Measurements from ENCODE around the gene ARHGAP22.

ARHGAP22 gene

GRCh38 chr10:48418189-48418788, 186.6 kb downstream of the ARHGAP22 start:
- no peak for DNase-seq (ENCODE audit: low read depth in 2 of 2)

DNA sequence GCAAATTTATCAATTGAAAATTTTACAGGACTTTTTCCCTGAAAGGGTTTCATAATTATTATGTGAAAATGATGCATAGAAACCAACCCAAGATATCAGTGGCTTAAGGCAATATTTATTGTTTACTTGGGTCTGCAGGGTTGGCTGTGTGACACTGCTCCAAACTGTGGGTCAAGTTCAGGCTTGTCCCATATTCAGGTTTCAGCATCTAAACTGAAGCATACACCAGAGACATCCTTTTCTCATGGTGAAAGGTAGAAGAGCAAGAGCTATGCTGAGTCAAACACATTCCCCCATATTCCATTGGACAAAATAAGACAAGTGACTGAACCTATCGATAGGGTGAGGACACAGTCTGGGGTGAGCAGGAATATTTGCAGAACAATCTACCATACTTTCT, 187.5 kb downstream of the ARHGAP22 start:
- no peak for DNase-seq (ENCODE audit: low read depth in 2 of 2)

DNA sequence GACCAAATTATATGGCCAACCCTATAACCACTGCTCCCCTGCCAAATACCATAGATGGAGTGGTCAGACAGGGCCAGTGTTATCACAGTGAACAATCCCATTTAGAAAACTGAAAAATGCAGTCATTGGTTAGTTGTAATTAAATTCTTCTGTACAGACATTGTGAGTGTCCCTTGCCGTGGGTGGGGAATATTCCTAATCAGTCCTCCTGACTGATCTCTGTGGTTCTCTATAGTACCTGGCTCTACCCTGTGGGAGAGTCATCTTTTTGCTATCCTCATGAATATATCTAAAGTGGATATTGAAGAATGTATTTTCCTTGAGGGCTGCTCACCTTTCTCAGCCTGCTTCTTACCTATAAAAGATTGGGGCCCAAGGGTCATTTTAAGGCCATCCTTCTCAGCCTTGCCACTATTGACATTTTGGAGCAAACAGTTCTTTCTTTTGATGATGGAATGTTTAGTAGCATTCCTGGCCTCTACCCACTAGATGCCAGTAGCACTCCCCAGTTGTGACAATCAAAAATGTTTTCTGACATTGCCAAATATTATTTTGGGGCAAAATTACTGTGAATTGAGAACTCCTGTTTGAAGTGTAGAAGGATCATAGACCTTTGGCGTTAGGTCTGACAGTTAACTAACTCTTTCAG, 188.2 kb downstream of the ARHGAP22 start:
- DNase-seq (ENCODE audit: low read depth in 2 of 2), result no peak

- no peak for DNase-seq (ENCODE audit: low read depth in 2 of 2)
These were observed 190.1 kb downstream of the ARHGAP22 start for GRCh38 chr10:48414778-48415177.

DNA sequence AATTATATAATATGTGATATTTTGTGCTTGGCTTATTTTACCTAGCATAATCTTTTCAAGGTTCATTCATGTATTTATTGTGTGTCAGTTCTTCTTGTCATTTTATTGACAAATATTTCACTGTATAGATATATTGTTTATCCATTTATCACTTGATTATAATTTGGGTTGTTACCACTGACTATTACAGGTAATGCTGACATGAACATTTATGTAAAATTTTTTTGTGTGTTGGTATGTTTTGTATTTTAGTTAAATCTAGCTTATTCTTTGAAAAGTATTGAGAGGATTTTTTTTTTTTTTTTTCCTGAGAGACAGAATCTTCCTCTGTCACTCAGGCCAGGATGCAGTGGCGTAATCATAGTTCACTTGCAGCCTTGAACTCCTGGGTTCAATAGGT, 190.7 kb downstream of the ARHGAP22 start:
- no peak for DNase-seq (ENCODE audit: low read depth in 2 of 2)

DNA sequence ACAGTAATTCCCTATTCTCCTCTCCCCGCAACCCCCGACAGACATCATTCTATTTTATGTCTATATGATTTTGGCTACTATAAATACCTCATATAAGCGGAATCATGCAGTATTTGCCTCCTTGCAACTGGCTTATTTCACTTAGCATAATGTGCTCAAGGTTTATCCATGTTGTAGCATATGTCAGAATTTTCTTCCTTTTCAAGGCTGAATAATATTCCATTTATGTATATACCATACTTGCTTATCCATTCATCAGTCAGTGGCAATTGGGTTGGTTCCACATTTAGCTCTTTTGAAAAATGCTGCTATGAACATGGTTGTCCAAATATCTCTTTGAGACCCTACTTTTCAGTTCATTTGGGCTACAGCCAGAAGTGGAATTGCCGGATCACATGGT, 191.9 kb downstream of the ARHGAP22 start:
- DNase-seq (ENCODE audit: low read depth in 2 of 2), result no peak

DNA sequence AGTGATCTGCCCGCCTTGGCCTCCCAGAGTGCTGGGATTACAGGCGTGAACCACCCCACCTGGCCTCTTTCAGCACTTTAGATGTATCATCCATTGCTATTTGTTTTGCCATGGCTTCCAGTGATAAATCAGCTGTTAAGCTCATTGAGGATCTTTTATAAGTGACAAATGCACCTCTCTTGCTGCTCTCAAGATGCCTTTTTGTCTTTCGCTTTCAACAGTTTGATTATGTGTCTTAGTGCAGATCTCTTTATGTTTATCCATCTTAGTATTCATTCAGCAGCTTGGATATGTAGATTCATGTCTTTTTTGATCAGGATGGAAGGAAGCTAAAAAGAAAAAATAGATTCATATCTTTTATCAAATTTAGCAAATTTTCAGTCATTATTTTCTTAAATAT, 192.8 kb downstream of the ARHGAP22 start:
- no peak for DNase-seq (ENCODE audit: low read depth in 2 of 2)

DNA sequence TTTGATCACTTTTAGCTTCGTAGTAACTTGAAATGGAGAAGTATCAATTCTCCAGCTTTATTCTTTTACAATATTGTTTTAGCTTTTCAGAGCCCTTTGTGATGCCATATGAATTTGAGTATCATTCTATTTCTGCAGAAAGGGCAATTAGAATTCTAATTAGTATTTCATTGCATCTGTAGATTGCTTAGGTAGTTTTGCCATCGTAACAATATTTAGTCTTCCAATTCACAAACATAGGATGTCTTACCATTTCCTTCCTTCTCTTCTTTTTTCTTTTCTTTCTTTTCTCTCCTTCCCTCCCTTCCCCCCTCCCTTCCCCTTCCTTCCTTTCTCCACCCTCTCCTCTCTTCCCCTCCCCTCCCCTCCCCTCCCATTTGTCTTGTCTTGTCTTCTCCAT, 193.4 kb downstream of the ARHGAP22 start:
- DNase-seq (ENCODE audit: low read depth in 2 of 2), result no peak

- no peak for DNase-seq (ENCODE audit: low read depth in 2 of 2)
These were observed 194.4 kb downstream of the ARHGAP22 start for GRCh38 chr10:48410503-48410902.

DNA sequence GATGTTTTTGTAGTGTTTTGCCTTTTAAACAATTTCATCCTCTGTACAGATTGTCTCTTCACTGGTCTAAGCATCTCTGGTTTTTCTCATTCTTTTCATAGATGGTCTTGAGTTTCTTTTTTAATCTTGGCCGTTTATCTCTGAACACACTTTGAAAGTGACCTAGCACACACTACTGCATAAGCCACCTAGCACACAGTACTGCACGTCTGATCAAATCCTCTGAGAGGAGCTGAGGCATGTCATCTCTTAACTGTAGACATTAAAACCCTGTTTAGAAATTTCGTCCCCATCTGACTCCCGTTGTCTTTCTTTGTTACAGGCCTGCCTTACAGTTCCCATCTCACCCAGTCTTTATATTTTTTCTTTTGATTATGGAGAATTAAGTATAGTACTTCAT, 198.2 kb downstream of the ARHGAP22 start:
- DNase-seq (ENCODE audit: low read depth in 2 of 2), result no peak

GRCh38 chr10:48406204-48406603, 198.7 kb downstream of the ARHGAP22 start:
- DNase-seq (ENCODE audit: low read depth in 2 of 2), result no peak

DNA sequence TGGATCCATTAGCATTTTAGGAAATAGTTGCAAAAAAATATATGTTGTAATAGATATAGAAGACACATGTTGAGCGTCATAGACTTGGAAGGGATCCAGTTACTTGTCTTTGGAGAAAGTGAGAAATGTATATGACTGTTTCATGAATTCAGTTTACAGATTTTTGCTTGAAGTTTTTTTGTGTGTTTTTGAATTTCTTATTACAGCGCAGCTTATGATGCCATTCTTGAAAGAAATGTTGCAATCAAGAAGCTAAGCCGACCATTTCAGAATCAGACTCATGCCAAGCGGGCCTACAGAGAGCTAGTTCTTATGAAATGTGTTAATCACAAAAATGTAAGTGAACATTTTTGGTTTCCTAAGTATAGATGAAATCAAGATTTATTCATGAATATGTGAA, 200.2 kb downstream of the ARHGAP22 start:
- no peak for DNase-seq (ENCODE audit: low read depth in 2 of 2)

DNA sequence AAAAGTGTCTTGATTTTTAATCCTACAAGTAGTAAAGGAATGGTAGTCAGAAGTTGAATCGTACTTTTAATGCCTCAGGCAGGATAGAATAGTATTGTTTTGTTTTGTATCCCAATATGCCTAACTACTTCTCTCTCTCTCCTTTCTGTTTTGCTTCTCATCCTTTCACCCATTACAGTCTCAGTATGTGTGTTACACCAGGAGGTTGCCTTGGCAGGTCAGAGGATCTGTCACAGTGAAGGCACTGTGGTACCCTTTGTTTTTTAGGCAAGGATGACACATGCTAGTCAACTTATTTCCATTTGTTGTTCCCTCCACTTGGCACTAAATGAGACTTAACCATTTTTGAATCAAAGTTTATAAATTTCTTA, 204.0 kb downstream of the ARHGAP22 start:
- DNase-seq (ENCODE audit: low read depth in 2 of 2), result no peak

GRCh38 chr10:48400129-48400849, 204.6 kb downstream of the ARHGAP22 start:
- DNase-seq (ENCODE audit: low read depth in 2 of 2), result no peak

DNA sequence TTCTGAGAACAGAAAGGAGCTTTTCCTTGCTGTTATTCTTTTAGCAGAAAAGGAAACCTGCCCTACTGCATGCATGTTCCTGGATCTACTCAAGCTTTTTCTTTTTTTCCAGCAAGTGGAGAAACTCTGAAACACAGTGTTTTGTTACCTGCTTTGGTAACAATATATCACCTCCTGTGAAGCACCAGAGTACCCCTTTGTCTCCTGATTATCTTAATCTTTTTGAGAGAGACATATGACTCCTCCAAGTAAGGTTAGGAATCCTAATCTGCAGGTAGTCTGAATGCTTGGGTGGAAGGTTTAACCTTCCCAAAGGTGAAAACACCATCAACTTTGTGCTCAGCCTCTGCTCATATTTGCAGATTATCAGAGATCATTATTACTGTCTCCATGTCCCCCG, 205.3 kb downstream of the ARHGAP22 start:
- DNase-seq (ENCODE audit: low read depth in 2 of 2), result no peak

DNA sequence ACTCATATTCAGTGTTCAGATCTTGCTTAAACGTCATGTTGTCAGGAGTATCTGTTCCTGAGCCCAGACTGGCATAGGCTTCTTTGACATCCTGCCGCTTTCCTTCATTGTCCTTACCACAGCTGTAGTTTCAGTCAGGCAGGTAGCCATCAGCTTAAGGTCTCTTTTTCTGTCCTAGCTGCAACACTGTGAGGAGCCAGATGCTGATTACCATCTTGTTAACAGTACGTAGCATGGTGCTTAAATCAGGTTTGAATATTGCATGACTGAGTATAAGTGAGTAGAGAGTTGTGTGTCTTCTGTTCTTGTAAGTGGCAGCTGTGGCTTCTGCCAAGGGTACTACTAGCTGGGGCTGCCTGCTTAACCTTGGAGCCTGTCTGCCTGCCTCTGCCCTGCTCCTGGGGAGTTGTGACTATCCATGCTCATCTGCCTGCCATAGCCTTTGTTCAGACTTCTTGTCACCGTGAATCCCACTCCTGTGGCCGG, 205.8 kb downstream of the ARHGAP22 start:
- no peak for DNase-seq (ENCODE audit: low read depth in 2 of 2)

GRCh38 chr10:48398261-48398660, 206.6 kb downstream of the ARHGAP22 start:
- no peak for DNase-seq (ENCODE audit: low read depth in 2 of 2)

Data from activated CD4-positive, alpha-beta T cell treated with anti-CD3 and anti-CD28 coated beads for 24 hours (primary cell).